GM18507 (cell line): ENCODE measurements around the gene CDH23.

Source experiments
- DNase-seq: peaks from one replicate; pipeline ENCODE4 v3.0.0; 2011; ENCODE audit warnings: low read depth; ENCODE audit not compliant: insufficient read length; ENCODE audit errors: extremely low spot score
- FAIRE-seq: peaks from 2 replicates; lab custom pipeline; 2011; peaks lifted over from hg19 to GRCh38; lab: Jason Lieb, UNC

CDH23 gene

GRCh38 chr10:71521504-71522441, 125.1 kb downstream of the CDH23 start:
- DNase-seq (no peak), FAIRE-seq (no peak)

- FAIRE-seq: no peak
- DNase-seq: no peak
Observed at GRCh38 chr10:71522442-71523144, 125.9 kb downstream of the CDH23 start.

GRCh38 chr10:71523756-71524155, 127.0 kb downstream of the CDH23 start:
- FAIRE-seq: no peak

GRCh38 chr10:71525092-71525491, 128.4 kb downstream of the CDH23 start:
- FAIRE-seq (no peak), DNase-seq (no peak)

More at GRCh38 chr10:71523756-71524155, 127.0 kb downstream of the CDH23 start:
- no peak for DNase-seq

- no peak for FAIRE-seq
- no peak for DNase-seq
Observed at GRCh38 chr10:71525721-71526120, 129.0 kb downstream of the CDH23 start.

- FAIRE-seq (no peak), DNase-seq (no peak)
Observed at GRCh38 chr10:71526653-71527052, 129.9 kb downstream of the CDH23 start.

GRCh38 chr10:71527135-71527534, 130.4 kb downstream of the CDH23 start:
- FAIRE-seq: no peak
- no peak for DNase-seq

GRCh38 chr10:71528371-71529206, 131.9 kb downstream of the CDH23 start:
- no peak for FAIRE-seq
- DNase-seq: no peak

GRCh38 chr10:71529207-71529827, 132.6 kb downstream of the CDH23 start:
- DNase-seq: no peak
- no peak for FAIRE-seq

GRCh38 chr10:71530781-71531180, 134.1 kb downstream of the CDH23 start:
- no peak for FAIRE-seq
- no peak for DNase-seq

- peak; percentile 22 for DNase-seq
- FAIRE-seq: no peak
Observed at GRCh38 chr10:71531485-71532446, 135.0 kb downstream of the CDH23 start.

GRCh38 chr10:71532878-71533277, 136.2 kb downstream of the CDH23 start:
- no peak for DNase-seq
- FAIRE-seq: no peak

- DNase-seq (no peak), FAIRE-seq (no peak)
Observed at GRCh38 chr10:71533936-71534335, 137.2 kb downstream of the CDH23 start.

- no peak for DNase-seq
- FAIRE-seq: no peak
Observed at GRCh38 chr10:71534568-71535194, 138.0 kb downstream of the CDH23 start.

- FAIRE-seq: no peak
Observed at GRCh38 chr10:71536332-71536731, 139.6 kb downstream of the CDH23 start.

GRCh38 chr10:71537125-71537524, 140.4 kb downstream of the CDH23 start:
- no peak for FAIRE-seq
- DNase-seq: no peak

More at GRCh38 chr10:71536332-71536731, 139.6 kb downstream of the CDH23 start:
- DNase-seq: no peak

GRCh38 chr10:71537681-71538080, 141.0 kb downstream of the CDH23 start:
- FAIRE-seq: no peak
- no peak for DNase-seq
